ENCODE measurements around the gene STN1.

The STN1 gene, protein sequence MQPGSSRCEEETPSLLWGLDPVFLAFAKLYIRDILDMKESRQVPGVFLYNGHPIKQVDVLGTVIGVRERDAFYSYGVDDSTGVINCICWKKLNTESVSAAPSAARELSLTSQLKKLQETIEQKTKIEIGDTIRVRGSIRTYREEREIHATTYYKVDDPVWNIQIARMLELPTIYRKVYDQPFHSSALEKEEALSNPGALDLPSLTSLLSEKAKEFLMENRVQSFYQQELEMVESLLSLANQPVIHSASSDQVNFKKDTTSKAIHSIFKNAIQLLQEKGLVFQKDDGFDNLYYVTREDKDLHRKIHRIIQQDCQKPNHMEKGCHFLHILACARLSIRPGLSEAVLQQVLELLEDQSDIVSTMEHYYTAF

DNA sequence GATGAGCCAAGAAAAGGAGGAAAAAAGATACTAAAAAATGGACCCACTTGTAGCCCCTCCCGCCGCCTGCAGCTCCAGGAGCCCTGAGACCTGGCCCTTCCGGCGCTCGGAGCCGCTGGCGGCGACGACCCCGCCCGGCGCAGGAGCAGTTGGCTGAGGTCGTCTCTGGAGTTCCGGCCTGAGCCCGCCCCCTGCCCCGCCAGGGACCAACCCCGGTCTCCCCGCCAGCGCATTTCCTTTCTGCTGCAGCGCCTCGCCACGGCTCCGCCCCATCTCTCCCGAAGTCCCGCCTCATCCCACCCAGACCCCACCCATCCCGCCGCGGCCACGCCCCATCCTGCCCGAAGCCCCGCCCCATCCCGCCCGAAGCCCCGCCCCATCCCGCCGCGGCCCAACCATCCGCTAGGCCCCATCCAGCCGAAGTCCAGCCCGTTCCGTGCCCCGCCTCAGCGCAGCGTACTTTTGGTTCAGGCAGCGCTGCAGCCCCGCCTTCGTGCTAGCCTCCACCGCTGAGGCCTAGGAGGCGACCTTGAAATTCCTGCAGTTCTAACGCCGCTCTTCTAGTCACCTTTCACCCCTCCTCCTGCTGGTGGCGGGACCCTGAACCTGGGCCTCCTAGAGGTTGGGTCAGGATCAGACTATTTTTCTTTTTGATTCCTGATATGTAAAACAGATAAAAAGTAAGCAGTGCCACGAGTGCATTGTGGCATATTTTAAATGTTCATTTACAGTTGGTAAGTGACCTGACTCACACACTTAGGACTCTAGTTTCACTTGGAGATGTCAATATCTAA is at the start of gene STN1:
Gene STN1, minus strand, starts transcription at position 132 of the 794 bp plus-strand sequence. CDS start 590 bp downstream, outside the sequence.
- peak; percentile 91 to 97 for DNase-seq

DNA sequence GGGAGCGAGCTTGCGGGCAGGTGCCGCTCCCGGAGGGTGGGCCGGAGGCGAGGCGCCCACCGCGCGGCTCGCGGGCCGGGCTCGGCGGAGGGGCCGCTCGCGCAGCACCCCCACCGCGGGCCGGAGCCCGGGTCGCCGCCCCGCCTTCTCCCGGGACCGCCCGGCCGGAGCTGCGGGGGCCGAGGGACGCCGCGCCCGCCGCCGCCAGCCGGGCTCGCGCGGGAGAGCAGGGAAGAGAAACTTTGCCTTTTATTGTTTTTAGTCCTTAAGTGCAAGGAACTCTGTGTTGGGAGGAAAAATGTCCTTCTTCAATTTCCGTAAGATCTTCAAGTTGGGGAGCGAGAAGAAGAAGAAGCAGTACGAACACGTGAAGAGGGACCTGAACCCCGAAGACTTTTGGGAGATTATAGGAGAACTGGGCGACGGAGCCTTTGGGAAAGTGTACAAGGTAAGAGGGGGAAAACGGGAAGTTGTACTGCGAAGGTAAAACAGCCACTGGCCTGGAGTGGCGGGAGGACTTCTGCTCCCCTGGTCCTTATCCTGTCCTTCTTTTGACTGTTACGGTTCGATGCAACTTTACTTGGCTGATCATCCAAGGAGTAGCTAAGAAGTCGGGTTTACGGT is 49.6 kb upstream of the STN1 start:
- DNase-seq = no peak

DNA sequence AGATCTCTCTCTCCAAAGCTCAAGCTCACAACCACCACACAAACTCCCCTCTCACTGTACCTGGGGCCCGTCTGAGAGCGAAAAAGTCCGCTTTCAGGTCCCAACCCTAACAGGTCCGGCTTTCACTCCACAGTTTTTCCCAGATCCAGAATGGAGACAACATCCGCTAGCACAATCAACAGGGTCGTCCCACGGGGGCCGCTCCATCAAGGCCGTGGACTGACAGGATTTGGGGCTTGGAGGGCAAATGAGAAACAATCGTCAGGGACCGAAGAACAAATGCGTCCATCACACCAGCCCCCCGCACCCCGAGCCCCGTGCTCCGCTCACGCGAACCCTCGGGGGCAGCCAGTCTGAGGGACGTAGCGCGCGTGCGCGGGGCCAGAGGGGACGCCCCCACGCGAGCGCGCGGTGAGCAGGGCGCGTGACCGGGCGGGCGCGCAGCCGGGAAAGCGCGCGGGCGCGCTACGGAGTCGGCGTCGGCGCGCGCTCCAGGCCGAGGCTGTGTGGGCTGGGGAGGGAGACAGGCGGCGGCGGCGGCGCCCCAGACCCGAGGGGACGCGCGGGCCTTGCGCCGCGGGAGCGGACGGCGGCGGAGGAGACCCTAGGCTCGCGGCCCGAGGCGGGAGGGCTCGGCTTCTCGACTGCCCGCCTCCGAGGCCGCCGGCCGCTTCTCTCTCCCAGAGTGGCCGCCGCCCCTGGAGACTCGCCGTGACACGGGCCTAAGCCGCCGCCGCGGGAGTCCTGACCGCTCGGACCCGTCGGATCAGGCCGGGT is 48.9 kb upstream of the STN1 start, which contains the start of gene SLK:
Gene SLK, plus strand, starts transcription at position 470 of the 777 bp plus-strand sequence. CDS start 606 bp downstream, outside the sequence.
- DNase-seq = peak; percentile 79 to 84

DNA sequence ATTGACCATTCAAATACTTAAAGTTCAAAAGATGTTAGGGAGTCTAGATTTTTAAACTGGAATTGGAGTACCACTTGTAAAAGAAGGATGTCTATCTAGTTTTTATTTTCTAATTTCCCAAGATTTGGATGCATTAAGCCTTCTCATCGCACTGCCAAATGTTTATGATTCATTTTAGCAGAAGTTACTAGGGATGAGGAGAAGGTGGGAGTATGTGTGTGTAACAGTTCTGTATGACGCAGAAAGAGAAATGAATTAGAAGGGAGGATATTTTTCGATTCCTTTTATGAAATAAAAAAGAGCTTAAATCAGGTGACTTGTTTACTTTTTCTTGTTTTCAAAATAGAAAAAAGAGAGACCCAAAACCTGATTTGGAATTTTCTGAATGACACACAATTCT is 42.1 kb upstream of the STN1 start:
- no peak for DNase-seq

DNA sequence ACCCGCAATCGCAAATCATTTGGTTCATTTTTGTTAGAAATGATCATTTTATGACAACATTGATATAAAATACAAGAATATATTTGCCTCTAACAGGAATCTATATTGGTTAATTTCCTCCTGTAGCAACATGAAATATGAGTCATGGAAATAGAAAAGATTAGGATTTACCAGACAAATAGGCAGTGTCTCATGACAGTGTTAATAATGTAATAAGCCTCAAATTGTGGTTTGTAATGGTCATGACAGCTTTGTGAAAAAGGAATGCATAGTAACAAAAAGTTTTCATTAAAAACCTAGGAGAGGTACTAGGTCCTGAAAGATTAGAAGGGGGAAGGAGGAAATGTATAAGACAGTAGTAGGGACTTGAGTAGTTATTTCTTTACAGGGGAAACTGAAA is 41.0 kb upstream of the STN1 start:
- no peak for DNase-seq

DNA sequence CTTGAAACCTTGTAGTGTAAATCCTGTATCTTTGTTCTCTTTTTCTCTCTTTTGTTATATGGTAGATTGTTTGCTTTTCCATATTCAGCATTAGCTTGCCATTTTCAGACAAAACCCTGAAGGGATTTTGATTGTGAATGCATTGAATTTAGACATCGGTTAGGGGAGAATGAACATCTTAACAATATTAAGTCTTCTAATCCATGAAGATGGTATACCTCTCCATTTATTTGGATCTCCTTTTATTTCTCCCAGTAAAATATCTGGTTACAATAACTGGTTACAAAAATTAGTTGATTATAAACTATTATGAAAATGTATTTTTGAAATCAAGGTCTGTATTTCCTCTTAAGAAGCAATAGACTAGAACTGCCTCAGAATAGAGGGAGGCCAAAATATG is 36.6 kb upstream of the STN1 start:
- no peak for DNase-seq

DNA sequence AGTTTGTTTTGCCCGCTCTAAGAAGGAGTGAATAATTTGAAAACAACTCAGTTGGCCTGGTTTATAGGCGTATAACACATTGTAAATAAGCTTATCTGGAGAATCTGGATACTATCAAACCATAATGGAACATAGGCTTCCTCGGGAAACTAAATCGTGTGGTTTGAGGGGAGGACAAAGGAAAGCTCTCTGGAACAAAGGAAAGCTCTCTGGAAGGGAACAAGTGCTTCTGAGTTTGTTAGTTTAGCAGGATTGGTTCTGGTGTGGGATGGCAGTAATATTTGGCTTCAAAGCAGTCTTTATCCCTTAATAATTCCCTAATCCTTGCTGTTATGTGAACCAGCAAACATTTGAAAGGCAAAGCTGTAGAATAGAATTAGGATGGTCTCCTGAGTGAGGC is 34.0 kb upstream of the STN1 start:
- no peak for DNase-seq

DNA sequence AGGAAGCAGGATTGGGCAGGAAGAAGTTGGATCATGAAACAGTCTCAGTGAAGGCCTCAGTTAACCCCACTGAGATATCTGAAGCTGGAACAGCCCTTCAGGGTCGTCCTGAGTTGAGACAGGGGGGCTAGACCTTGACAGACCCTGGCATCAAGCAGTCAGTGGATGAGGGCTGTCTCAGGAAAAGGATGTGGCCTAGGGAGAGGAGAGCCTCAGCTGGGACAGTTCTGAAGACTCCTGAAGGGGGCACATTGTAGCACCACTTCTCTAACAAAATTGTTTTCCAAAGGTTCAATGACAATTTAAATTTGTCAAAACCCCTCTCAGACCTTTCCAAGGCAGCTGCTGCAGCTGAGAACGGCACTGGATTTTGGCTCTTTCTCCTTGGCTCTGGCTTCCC is 33.2 kb upstream of the STN1 start:
- no peak for DNase-seq

DNA sequence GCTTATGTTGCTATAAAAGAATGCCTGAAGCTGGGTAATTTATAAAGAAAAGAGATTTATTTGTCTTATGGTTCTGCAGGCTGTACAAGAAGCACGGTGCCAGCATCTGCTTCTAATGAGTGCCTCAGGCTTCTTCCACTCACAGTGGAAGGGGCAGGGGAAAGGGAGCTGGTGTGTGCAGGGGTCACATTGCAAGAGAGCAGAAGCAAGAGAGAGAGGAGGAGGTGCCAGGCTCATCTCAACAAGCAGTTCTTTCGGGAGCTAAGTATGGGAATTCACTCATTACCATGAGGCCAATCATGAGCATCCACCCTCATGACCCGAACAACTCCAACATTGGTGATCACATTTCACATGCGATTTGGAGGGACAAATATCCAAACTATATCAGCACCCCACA is 31.7 kb upstream of the STN1 start:
- DNase-seq = no peak

DNA sequence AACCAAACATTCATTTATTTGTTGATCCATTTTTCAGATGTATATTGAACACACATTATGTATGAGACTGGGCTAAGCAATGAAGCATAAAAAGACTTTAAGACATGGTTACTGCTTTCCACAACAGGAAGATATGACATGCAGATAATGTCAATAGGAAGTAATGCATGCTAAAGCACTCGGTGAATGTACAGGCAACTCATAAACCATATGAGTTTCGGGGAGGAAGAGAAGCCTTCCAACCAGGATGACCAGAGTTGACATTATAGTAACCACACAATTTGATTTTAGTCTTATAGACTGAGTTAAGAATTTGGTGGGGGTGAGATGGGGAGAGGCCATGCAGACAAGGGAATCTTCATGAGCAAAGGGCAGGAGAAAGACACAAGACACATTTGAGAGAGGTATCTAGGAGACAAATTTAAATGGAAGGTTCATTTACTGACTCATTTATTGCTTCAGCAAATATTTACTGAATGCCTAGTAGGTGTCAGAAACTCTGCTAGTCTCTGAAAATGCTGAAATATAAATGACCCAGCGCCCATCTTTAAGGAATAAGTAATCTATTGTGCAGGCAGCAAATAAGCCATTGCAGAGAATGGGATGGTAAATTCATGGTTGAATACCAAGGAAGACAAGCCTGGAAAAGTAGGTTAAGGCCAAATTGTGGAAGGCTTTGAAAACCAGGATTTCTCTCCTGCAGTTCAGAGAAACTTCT is 30.0 kb upstream of the STN1 start:
- DNase-seq = no peak

DNA sequence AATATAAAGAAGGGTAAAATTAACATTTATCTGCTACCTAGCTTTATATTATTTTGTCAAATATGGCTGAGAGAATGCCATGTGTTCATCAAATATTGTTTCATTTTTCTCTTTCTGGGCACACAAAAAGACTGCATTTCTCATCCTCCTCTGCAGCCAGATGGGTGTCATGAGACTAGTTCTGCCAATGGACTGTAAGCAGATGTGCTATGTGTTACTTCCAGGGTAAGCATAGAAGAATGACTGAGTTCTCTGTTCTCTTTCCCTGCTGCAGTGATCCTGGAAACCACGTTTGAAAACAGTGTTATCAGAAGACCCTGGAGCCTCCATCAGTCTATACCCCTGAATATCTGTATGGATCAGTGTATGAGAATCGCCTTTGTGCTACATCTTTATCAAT is 24.9 kb upstream of the STN1 start:
- DNase-seq = no peak

DNA sequence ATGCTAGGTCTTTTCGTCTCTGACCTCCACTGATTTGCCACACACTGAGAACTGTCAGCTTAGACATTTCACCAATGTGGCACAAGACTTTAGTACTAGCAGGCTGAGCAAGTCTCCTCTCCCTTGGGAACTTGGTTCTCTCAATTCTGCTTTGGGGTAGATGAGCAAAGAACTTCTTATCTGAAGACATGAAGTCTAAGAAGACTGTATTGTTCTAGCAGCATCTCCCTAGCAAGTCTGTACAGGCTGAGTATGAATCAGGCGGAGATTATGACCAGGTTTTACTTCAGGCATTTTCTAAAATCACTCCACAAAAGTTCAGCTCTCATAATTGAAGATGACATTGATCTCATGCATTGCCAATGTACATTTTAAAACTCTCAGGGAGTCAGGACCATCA is 23.8 kb upstream of the STN1 start:
- DNase-seq = no peak

DNA sequence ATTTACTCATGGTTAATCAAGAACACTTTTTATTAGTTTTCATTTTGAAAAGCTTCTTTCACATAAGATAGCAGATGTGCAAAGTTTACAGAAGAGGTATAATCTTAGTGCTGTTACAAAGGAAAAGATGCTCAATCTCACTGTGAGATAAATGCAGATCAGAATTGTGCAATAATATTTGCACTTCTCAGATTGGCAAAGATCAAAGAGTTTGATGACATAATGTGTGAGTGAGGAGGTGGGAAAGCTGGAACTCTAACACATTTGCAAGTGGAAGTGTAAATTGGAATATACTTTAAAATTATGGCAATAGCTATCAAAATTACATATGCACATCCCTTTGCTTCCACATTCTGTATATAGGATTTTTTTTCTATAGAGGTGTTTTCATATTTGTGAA is 21.5 kb upstream of the STN1 start:
- no peak for DNase-seq

DNA sequence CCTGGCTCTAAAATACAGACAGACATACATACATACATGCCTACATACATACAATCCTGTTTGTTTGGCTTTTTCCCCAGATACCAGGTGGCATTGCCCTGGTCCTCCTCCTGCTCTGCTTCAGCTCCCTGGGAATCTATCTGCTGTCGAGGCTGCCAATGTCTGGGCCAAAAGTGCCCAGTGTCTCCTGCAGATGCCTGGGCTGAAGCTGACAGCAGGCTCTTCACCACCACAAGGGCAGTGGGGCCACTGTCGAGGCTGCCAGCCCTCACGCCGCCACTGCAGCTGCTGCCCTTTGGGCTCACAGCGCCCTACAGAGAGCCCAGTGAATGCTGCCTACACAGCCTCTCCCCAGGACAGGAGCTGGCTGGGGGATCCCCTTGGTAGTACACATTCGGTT is 18.0 kb upstream of the STN1 start:
- no peak for DNase-seq

DNA sequence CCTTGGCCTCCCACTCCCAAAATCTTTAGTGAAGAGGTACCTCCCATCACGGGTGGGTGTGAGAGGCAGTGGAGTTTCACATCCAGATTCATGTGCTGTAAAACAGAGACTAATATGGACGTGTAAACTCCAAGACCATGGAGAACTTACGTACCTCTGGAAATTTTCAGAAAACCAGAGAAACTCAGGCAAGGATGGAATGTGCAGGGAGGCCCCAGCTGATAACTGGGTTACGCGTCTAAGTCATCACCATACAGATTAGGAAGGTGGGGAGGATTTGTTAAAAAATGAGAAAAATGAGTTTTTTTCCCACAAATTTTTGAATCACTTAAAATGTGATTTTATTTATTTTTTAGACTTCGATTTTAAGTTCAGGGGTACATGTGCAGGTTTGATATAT is 16.3 kb upstream of the STN1 start:
- no peak for DNase-seq

DNA sequence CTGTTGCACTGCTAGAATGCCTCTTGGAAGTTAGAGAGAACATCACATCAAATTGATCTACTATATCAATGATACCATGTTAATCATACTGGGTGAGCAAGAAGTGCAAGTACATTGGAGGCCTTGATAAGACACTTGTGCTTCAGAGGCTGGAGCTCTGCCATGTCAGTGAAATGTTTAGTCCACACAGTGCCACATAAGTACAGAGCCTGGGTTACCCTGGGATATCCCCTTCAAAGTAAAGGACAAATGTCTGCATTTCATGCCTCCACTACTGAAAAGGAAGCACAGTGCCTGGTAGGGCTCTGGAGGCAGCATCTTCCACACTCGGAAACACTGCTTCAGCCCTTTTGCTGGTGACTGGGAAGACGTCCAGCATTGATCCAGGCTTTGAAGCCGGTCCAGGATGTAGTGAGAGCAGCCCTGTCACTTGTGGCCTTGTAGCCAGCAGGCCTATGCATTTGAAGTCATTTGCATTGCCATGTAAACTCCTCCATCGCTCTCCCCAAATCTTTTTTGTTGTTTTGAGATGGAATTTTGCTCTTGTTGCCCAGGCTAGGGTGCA is 15.7 kb upstream of the STN1 start:
- no peak for DNase-seq

DNA sequence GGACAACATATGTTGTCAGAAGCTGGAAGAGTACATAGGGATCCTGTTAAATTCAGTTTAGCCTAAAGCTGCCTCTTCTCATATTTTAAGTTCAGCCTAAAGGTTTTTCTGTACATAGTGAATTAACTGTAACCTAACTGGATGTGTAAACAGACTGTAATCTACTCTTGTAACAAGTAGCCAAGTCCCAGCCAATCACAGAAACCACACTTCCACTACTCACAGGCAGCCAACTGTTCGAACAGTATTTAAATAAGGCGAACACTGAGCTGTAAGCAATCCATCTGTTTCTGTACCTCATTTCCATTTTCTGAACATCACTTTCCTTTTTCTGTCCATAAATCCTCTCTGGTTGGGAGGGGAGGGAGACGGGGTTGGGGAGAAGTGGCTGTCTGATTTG is 15.0 kb upstream of the STN1 start:
- DNase-seq = no peak

DNA sequence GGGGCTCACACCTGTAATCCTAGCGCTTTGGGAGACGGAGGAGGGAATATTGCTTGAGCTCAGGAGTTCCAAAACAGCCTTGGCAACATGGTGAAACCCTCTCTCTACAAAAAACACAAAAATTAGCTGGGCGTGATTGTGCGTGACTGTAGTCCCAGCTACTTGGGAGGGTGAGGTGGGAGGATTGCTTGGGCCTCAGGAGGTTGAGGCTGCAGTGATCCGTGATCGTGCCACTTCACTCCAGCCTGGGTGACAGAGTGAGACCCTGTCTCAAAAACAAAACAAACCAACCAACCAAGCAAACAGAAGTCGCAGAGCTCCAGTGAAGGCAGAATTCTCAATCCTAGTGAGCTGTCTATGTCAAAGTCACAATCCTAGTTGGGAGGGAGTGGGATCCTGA is 14.3 kb upstream of the STN1 start:
- no peak for DNase-seq

DNA sequence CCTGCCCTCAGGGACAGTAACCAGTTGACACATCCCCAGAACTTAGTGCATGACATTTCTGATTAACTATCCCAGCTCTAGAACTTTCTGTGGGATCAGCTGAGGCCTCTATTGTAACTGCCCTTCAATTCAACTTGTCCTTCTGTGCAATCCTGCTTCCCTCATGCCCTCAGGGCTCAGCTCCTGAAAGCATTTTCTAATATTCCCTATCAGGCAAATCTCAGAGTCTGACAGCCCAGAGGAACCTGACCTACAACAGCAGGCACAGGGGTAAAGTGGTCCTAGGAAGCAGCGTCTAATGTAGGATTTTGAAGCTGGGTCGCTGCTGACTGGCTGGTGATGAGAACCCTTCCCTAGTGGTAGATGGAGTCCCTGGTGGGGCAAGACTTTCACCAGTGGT is 13.6 kb upstream of the STN1 start:
- no peak for DNase-seq

DNA sequence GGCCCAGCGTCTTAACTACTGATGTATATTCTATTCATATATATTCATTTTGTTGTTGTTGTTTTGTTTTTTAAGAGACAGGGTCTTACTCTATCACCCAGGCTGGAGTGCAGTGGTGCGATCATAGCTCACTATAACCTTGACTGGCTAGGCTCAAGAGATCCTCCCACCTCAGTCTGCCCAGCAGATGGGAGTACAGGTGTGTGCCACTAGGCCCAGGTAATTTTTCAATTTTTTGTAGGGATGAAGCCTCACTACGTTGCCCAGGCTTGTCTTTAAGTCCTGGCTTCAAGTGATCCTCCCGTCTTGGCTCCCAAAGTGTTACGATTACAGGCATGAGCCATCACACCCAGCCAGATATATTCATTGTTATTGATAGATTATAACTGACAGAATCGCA is 12.9 kb upstream of the STN1 start:
- no peak for DNase-seq

DNA sequence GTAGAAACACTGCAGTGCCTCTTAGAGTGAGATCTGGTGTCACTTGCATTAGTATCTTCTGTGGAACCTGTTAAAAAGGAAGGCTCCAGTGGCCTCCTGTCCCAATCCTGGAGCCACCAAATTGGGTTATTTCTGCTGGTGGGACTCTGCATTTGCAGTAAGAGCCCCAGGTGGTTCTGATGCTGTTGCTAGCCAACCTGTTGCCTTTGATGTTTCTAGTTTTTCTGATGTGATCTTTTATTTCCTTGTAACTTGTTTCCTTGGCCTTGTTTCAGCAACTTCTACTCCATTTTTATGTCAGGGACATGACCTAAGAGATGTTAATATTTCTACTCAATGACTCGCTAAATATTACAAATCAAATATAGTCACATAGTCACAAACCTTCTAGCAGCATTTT is 12.5 kb upstream of the STN1 start:
- DNase-seq = no peak

DNA sequence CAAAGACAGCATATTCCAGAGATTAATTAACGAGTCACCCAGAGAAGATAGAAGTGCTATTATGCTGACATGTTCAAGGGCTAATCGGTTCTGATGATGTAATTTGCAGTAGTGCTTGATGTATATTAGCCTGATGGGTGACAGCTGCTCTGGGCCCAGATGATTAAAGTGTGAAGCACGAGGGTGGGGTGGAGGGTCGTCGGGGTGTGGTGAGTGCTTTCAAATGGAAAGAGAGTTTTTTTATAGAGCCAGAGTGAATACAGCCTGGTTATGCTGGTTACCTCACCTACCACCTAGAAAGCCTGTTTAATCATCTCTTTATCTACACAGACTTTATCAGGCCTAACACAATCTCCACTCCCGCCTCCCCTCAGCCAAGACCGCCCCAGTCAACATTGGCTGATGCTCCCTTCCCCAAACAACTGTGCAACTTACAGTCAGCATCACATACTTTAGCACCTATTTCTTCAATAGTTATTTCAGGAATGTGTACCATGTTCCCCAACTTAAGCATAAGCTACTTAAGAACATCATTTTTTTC is 11.5 kb upstream of the STN1 start:
- DNase-seq = no peak

Data from activated CD4-positive, alpha-beta T cell treated with anti-CD3 and anti-CD28 coated beads for 4 hours (primary cell).